Endothelial cell of umbilical vein (primary cell): Measurements from ENCODE around the gene ATP6V0A4. TPM values are rescaled to one million over a fixed set of nuclear protein-coding genes. Genes with fewer than 3 reads are reported as not detected.

Experiments
- BruUV-seq: library from RNA; stranded (reverse); fragments of 400-500 nt; replicated peaks from 2 replicates; lab custom pipeline; 2021; lab: Mats Ljungman, UMichigan
- CTCF ChIA-PET: fragments of 300-600, 350-600 bp; sonication (Branson Sonifier 250); formaldehyde crosslinking; loops from one replicate; lab custom pipeline; 2021; ENCODE audit warnings: antibody characterized with exemption, inconsistent platforms; lab: Charles Lee
- POLR2A ChIA-PET: fragments of 300-600, 350-600 bp; sonication (Branson Sonifier 250); formaldehyde crosslinking; loops from one replicate; lab custom pipeline; 2021; ENCODE audit warnings: antibody characterized with exemption, inconsistent platforms; lab: Charles Lee
- DNase-seq: peaks from one replicate; pipeline ENCODE4 v3.0.0-alpha.2; 2011; ENCODE audit warnings: low read depth, low spot score
- FAIRE-seq: peaks from 2 replicates; lab custom pipeline; 2011; peaks lifted over from hg19 to GRCh38; lab: Jason Lieb, UNC
- H2AFZ ChIP-seq: 2 replicates; pipeline ENCODE4 v1.6.0; 2012; ENCODE audit warnings: low read depth, low read length, control low read depth, inconsistent platforms
- H3K27ac ChIP-seq: 2 replicates; pipeline ENCODE4 v1.5.1; 2011; ENCODE audit warnings: low read depth, mild to moderate bottlenecking, control low read depth, low read length, moderate library complexity; ENCODE audit not compliant: insufficient read depth
- H3K27me3 ChIP-seq, 2 experiments: 2 replicates each; pipeline versions ENCODE4 v1.6.0 to v1.6.1; 2011; ENCODE audit warnings: low read length in 2 of 2, mixed read lengths in 1 of 2; ENCODE audit not compliant: control insufficient read depth in 2 of 2, insufficient read depth in 2 of 2
- H3K36me3 ChIP-seq, 2 experiments: 2 replicates in 1 of 2; 3 replicates in 1 of 2; pipeline ENCODE4 v1.5.1; 2011; ENCODE audit warnings: low read length in 2 of 2, mild to moderate bottlenecking in 1 of 2, moderate library complexity in 1 of 2; ENCODE audit not compliant: control insufficient read depth in 2 of 2, insufficient read depth in 2 of 2; ENCODE audit errors: extremely low read depth in 1 of 2
- H3K4me1 ChIP-seq: 3 replicates; pipeline ENCODE4 v1.5.1; 2011; ENCODE audit warnings: mild to moderate bottlenecking, low read length; ENCODE audit not compliant: control insufficient read depth, insufficient read depth; ENCODE audit errors: extremely low read depth
- H3K4me2 ChIP-seq: 2 replicates; pipeline ENCODE4 v1.6.1; 2011; ENCODE audit warnings: low read length, control low read depth, mixed read lengths; ENCODE audit not compliant: insufficient read depth
- H3K4me3 ChIP-seq, 3 experiments: fragments of 200-600 bp in 1 of 3; sonication (generic), shearing (Covaris generic) in 1 of 3; replicated peaks in 1 of 3; 2 replicates each; pipeline ENCODE4 v1.5.1; 2011 to 2016; ENCODE audit warnings: control low read depth in 3 of 3, low read length in 3 of 3, mild to moderate bottlenecking in 2 of 3, inconsistent platforms in 1 of 3, low read depth in 1 of 3, moderate library complexity in 1 of 3; ENCODE audit not compliant: insufficient read depth in 1 of 3
- H3K79me2 ChIP-seq: 2 replicates; pipeline ENCODE4 v1.6.0; 2012; ENCODE audit warnings: low read length, inconsistent platforms; ENCODE audit not compliant: control insufficient read depth, insufficient read depth
- H3K9ac ChIP-seq: replicated peaks from 2 replicates; pipeline ENCODE3; 2011; ENCODE audit warnings: low read length, control low read depth; ENCODE audit not compliant: insufficient read depth; ENCODE audit errors: extremely low read depth
- H3K9me1 ChIP-seq: replicated peaks from 3 replicates; pipeline ENCODE4 v1.6.0; 2011; ENCODE audit warnings: mild to moderate bottlenecking, low read length; ENCODE audit not compliant: control insufficient read depth, insufficient read depth; ENCODE audit errors: extremely low read depth
- H3K9me3 ChIP-seq: replicated peaks from 2 replicates; pipeline ENCODE4 v1.5.1; 2012; ENCODE audit warnings: low read length, inconsistent platforms; ENCODE audit not compliant: control insufficient read depth, insufficient read depth
- H4K20me1 ChIP-seq: replicated peaks from 2 replicates; pipeline ENCODE3; 2011; ENCODE audit warnings: mild to moderate bottlenecking, low read length; ENCODE audit not compliant: control insufficient read depth, insufficient read depth; ENCODE audit errors: extremely low read depth
- EZH2 ChIP-seq: IDR thresholded peaks from 2 replicates; pipeline ENCODE4 v1.6.1; 2012; ENCODE audit warnings: borderline replicate concordance, low read depth, mild to moderate bottlenecking, moderate library complexity, low read length, inconsistent platforms; ENCODE audit not compliant: severe bottlenecking
- FOS ChIP-seq: IDR thresholded peaks from 2 replicates; pipeline ENCODE4 v1.6.1; 2011; ENCODE audit warnings: mild to moderate bottlenecking, low read length, moderate library complexity, borderline replicate concordance; ENCODE audit not compliant: insufficient read depth
- GATA2 ChIP-seq: IDR thresholded peaks from 2 replicates; pipeline ENCODE4 v1.7.0; 2011; ENCODE audit warnings: low read depth, mild to moderate bottlenecking, moderate library complexity, mixed read lengths, low read length; ENCODE audit not compliant: insufficient read length, insufficient read depth
- JUN ChIP-seq: IDR thresholded peaks from 2 replicates; pipeline ENCODE4 v1.6.1; 2011; ENCODE audit warnings: borderline replicate concordance, low read depth; ENCODE audit not compliant: insufficient read length, insufficient read depth
- MYC ChIP-seq: IDR thresholded peaks from one replicate; pipeline ENCODE4 v1.6.1; 2011; ENCODE audit warnings: mild to moderate bottlenecking, low read depth, low read length
- POLR2A ChIP-seq: IDR thresholded peaks from 2 replicates; pipeline ENCODE4 v1.6.1; 2012; ENCODE audit warnings: low read depth, mild to moderate bottlenecking, control low read depth, low read length
- POLR2AphosphoS5 ChIP-seq: IDR thresholded peaks from 2 replicates; pipeline ENCODE4 v1.6.1; 2012; ENCODE audit warnings: low read depth, mild to moderate bottlenecking, control low read depth, low read length, moderate library complexity; ENCODE audit not compliant: insufficient read depth
- dilution Hi-C: fragments of 300-500 bp; cut with MboI; formaldehyde crosslinking; loops from one replicate; pipeline ENCODE4 v1.15.0; 2019; ENCODE audit warnings: low sequenced_read_pairs; ENCODE audit not compliant: extremely low pct_ligation_motif_present
- intact Hi-C: fragments of 100-400 bp; cut with micrococcal nuclease; formaldehyde crosslinking; loops from one replicate; pipeline ENCODE4 v1.10.0; 2022
- polyA plus RNA-seq, 4 experiments: library from polyadenylated mRNA; depleted of rRNA in 3 of 4; stranded (reverse) in 3 of 4; unstranded in 1 of 4; fragments of >200 nt; gene quantifications; 2 replicates each; pipeline versions ENCODE4 v1.2.1 to v1.2.3, GENCODE V29; 2011 to 2012; ENCODE audit warnings: missing spikeins in 1 of 4
- total RNA-seq: library from RNA; stranded (reverse); gene quantifications from 2 replicates; pipeline ENCODE4 v1.2.3, GENCODE V29; 2021
- TF ChIP-seq, protein P1 (sequence below): IDR thresholded peaks from 2 replicates; pipeline ENCODE4 v1.6.1; 2011; ENCODE audit not compliant: insufficient read depth, insufficient read length
- TF ChIP-seq, protein P2 (sequence below), 2 donors: IDR thresholded peaks; 1 replicate in 1 of 2; 2 replicates in 1 of 2; pipeline ENCODE4 v1.5.1; 2011; ENCODE audit warnings: low read length in 2 of 2, mild to moderate bottlenecking in 2 of 2, moderate library complexity in 2 of 2, control low read depth in 1 of 2, inconsistent platforms in 1 of 2, low read depth in 1 of 2; ENCODE audit not compliant: insufficient read depth in 1 of 2; ENCODE audit errors: extremely low read depth in 1 of 2

ATP6V0A4 gene
- total and polyA plus RNA-seq, 2 donors (not counting 3 experiments of a cell fraction or from before 2014, with no cell fraction given), result 0.07 to 0.24 TPM

DNA sequence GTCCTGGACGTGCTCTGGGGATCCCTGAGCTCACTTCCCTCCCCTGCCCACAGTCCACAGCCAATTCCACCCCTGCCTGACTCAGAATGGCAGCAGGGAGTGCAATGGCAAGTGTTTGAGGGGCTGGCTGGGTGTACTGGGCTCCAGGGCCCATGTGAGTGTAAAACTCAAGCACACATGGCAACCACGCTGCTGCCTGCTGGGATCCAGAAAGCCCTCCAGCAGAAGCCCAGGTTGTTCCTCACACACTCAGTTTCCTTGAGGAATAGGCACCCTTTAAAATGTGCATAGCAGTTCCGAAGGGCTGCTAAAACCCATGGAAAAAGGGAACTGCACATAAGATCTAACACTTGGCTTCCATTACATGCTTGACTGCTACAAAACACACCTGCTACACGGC, 11.3 kb upstream of the ATP6V0A4 start:
- no TSS peak for BruUV-seq
- Histone ChIP-seq H3K4me3 (no peak overlapping the region), H4K20me1 (no peaks in the 10 kb centered on the region), H3K4me2 (no peak overlapping the region), H3K36me3 (no peaks in the 10 kb centered on the region), H3K27ac (no peak overlapping the region), H3K4me1 (no peaks in the 10 kb centered on the region), H3K27me3 (no peaks in the 10 kb centered on the region), H3K9me3 (no peaks in the 10 kb centered on the region), H3K9ac (no peak overlapping the region), H3K79me2 (no peaks in the 10 kb centered on the region), H3K9me1 (no peaks in the 10 kb centered on the region), H2AFZ (no peak overlapping the region)
- ChIA-PET POLR2A (no interaction called here), CTCF (no interaction called here)
- intact Hi-C loops, result no loop called here
- FAIRE-seq (no peak), DNase-seq (no peak)
- TF ChIP-seq POLR2AphosphoS5 (no peak), JUN (no peak), FOS (no peak), GATA2 (no peak)
- dilution Hi-C loops, result no loop called here

DNA sequence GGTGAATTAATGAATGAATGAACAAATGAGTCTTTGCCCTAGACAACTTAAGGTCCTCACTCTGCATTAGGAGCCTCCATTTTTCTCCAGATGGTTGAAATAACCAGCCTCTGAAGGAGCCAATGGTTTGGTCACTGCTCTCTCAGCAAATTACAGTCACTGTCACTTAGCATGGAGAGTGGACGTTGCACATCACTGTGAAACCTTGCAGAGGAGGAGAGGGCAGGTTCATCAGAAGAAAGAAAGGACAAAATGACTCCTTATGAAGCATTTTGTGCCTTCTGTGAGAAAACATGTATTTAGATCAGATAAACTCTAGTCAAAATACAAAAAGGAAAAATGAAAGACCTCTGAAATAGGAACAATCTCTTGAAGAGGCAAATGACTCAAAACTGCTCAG, 6.6 kb upstream of the ATP6V0A4 start:
- Histone ChIP-seq H3K4me2 (no peak overlapping the region), H4K20me1 (no peaks in the 10 kb centered on the region), H3K4me1 (no peaks in the 10 kb centered on the region), H3K9me1 (no peaks in the 10 kb centered on the region), H3K36me3 (no peaks in the 10 kb centered on the region), H2AFZ (no peak overlapping the region), H3K27ac (no peak overlapping the region), H3K27me3 (no peaks in the 10 kb centered on the region), H3K79me2 (no peaks in the 10 kb centered on the region), H3K9me3 (no peaks in the 10 kb centered on the region), H3K4me3 (no peak overlapping the region), H3K9ac (no peak overlapping the region)
- TF ChIP-seq FOS (no peak), EZH2 (no peak), JUN (no peak), MYC (no peak), POLR2AphosphoS5 (no peak), GATA2 (no peak), POLR2A (no peak)
- TF ChIP-seq, protein P1, sequence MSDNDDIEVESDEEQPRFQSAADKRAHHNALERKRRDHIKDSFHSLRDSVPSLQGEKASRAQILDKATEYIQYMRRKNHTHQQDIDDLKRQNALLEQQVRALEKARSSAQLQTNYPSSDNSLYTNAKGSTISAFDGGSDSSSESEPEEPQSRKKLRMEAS, result no peak
- TF ChIP-seq, protein P2, sequence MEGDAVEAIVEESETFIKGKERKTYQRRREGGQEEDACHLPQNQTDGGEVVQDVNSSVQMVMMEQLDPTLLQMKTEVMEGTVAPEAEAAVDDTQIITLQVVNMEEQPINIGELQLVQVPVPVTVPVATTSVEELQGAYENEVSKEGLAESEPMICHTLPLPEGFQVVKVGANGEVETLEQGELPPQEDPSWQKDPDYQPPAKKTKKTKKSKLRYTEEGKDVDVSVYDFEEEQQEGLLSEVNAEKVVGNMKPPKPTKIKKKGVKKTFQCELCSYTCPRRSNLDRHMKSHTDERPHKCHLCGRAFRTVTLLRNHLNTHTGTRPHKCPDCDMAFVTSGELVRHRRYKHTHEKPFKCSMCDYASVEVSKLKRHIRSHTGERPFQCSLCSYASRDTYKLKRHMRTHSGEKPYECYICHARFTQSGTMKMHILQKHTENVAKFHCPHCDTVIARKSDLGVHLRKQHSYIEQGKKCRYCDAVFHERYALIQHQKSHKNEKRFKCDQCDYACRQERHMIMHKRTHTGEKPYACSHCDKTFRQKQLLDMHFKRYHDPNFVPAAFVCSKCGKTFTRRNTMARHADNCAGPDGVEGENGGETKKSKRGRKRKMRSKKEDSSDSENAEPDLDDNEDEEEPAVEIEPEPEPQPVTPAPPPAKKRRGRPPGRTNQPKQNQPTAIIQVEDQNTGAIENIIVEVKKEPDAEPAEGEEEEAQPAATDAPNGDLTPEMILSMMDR (IDR thresholded peaks at IDR 0.05; ENCODE audit: extremely low read depth in 1 of 2, insufficient read depth in 1 of 2, low read depth in 1 of 2, low read length in 2 of 2), result no peak
- FAIRE-seq (no peak), DNase-seq (no peak)
- intact Hi-C loops (no loop called here), dilution Hi-C loops (no loop called here)
- ChIA-PET POLR2A (no interaction called here), CTCF (no interaction called here)
- BruUV-seq, result no TSS peak
